ENCODE data around the gene HPS5.

Gene HPS5

GRCh38 chr11:18264677-18265555 is 57.0 kb downstream of the HPS5 start:
- TF ChIP-seq GATA2 (IDR thresholded peaks at IDR 0.05; ENCODE audit: low read depth, low read length) (no peak), GATA3 (IDR thresholded peaks at IDR 0.05; ENCODE audit: low read depth, low read length) (no peak)

GRCh38 chr11:18264035-18264434 is 57.9 kb downstream of the HPS5 start:
- TF ChIP-seq GATA2 (IDR thresholded peaks at IDR 0.05; ENCODE audit: low read depth, low read length) (no peak), GATA3 (IDR thresholded peaks at IDR 0.05; ENCODE audit: low read depth, low read length) (no peak)

GRCh38 chr11:18261721-18262120 is 60.2 kb downstream of the HPS5 start:
- TF ChIP-seq GATA2 (IDR thresholded peaks at IDR 0.05; ENCODE audit: low read depth, low read length), result no peak
- no peak for TF ChIP-seq GATA3 (IDR thresholded peaks at IDR 0.05; ENCODE audit: low read depth, low read length)

- TF ChIP-seq GATA3 (IDR thresholded peaks at IDR 0.05; ENCODE audit: low read depth, low read length), result no peak
- no peak for TF ChIP-seq GATA2 (IDR thresholded peaks at IDR 0.05; ENCODE audit: low read depth, low read length)
These were observed 62.7 kb downstream of the HPS5 start for GRCh38 chr11:18259259-18259658.

GRCh38 chr11:18254781-18255361 is 67.1 kb downstream of the HPS5 start:
- TF ChIP-seq GATA2 (IDR thresholded peaks at IDR 0.05; ENCODE audit: low read depth, low read length) (no peak), GATA3 (IDR thresholded peaks at IDR 0.05; ENCODE audit: low read depth, low read length) (no peak)

GRCh38 chr11:18253778-18254338 is 68.1 kb downstream of the HPS5 start:
- TF ChIP-seq GATA3 (IDR thresholded peaks at IDR 0.05; ENCODE audit: low read depth, low read length) (no peak), GATA2 (IDR thresholded peaks at IDR 0.05; ENCODE audit: low read depth, low read length) (no peak)

- TF ChIP-seq GATA3 (IDR thresholded peaks at IDR 0.05; ENCODE audit: low read depth, low read length) (no peak), GATA2 (IDR thresholded peaks at IDR 0.05; ENCODE audit: low read depth, low read length) (no peak)
These were observed 68.7 kb downstream of the HPS5 start for GRCh38 chr11:18253233-18253632.

- TF ChIP-seq GATA2 (IDR thresholded peaks at IDR 0.05; ENCODE audit: low read depth, low read length) (no peak), GATA3 (IDR thresholded peaks at IDR 0.05; ENCODE audit: low read depth, low read length) (no peak)
These were observed 73.4 kb downstream of the HPS5 start, which contains the start of gene SAA2 for GRCh38 chr11:18248561-18248960. Gene SAA2, minus strand, starts transcription at chr11:18248668. Its CDS starts 657 bp downstream, at chr11:18248011.

GRCh38 chr11:18245396-18245795 is 76.5 kb downstream of the HPS5 start:
- TF ChIP-seq GATA3 (IDR thresholded peaks at IDR 0.05; ENCODE audit: low read depth, low read length), result no peak
- no peak for TF ChIP-seq GATA2 (IDR thresholded peaks at IDR 0.05; ENCODE audit: low read depth, low read length)

- TF ChIP-seq GATA3 (IDR thresholded peaks at IDR 0.05; ENCODE audit: low read depth, low read length) (no peak), GATA2 (IDR thresholded peaks at IDR 0.05; ENCODE audit: low read depth, low read length) (no peak)
These were observed 78.1 kb downstream of the HPS5 start for GRCh38 chr11:18243783-18244362.

- no peak for TF ChIP-seq GATA3 (IDR thresholded peaks at IDR 0.05; ENCODE audit: low read depth, low read length)
- TF ChIP-seq GATA2 (IDR thresholded peaks at IDR 0.05; ENCODE audit: low read depth, low read length), result no peak
These were observed 82.3 kb downstream of the HPS5 start for GRCh38 chr11:18239655-18240054.

- no peak for TF ChIP-seq GATA2 (IDR thresholded peaks at IDR 0.05; ENCODE audit: low read depth, low read length)
- TF ChIP-seq GATA3 (IDR thresholded peaks at IDR 0.05; ENCODE audit: low read depth, low read length), result no peak
These were observed 85.1 kb downstream of the HPS5 start, which contains the start of gene SAA4 for GRCh38 chr11:18236664-18237356. Gene SAA4, minus strand, starts transcription at chr11:18236802. Its CDS starts 876 bp downstream, at chr11:18235926.

- no peak for TF ChIP-seq GATA3 (IDR thresholded peaks at IDR 0.05; ENCODE audit: low read depth, low read length)
- no peak for TF ChIP-seq GATA2 (IDR thresholded peaks at IDR 0.05; ENCODE audit: low read depth, low read length)
These were observed 86.3 kb downstream of the HPS5 start for GRCh38 chr11:18235394-18236334.
